Renal pelvis (tissue), 4 donors: ENCODE measurements around the gene ZNF23. TPM values are rescaled to one million over a fixed set of nuclear protein-coding genes. Genes with fewer than 3 reads are reported as not detected.

Experiments used
- DNase-seq: peaks from one replicate; pipeline ENCODE4 v3.0.0-alpha.2; 2013
- polyA plus RNA-seq, 3 donors: library from polyadenylated mRNA; unstranded; fragments of 120-200 nt; gene quantifications; one replicate each; pipeline ENCODE4 v1.2.1, GENCODE V29; 2013; ENCODE audit not compliant: insufficient read length in 3 of 3

ZNF23 gene
- polyA plus RNA-seq, 3 donors: 14.6 to 19.5 (median 15.5) TPM

DNA sequence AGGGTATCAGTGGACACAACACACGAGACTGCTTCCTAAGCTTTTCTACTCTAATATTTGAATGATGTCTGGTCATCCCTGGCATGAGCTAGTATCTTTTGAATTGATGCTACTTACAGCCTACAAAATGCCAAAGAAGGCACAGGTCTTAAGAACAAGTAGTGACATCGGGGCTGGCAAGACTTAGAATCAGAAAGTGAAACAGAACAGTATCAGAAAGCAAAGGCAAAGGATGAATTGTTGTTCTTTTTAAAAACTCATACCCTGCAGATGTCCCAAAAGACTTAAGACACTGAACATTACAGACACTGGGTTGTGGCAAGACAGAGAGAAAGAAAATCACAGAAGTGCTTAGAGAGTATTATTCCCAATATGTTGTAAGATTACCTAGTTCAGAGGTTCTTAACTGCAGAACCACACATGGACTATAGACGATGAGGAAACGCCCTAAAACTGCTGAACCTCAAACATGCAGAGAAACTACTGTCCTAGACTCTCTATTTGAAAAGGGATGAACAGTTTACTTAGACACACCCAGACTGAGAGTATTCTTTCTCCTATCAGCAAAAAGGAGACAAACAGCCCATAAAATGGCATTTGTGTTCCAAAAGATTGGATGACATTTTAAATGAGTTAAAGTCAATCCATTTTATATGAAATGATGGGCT is 14.5 kb upstream of the ZNF23 start:
- no peak for DNase-seq

DNA sequence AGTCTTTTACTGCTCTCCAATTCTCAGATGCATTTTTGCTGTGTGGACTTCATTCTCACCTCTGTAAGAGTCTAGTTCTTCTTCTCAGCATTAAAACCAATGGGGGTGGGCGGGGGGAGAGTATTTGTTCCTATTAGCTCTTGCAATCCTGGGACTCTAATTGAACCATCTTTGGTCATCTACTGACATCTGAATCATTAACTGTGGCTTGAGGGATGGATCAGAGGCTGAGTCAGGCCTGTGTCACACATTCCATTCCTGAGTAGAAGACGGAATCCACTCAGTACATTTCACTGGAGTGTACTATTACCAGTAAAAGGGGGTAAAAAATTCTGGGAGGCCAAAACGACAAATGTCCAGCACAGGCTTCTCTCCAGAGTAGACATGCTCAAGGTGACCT is 12.8 kb upstream of the ZNF23 start:
- no peak for DNase-seq

DNA sequence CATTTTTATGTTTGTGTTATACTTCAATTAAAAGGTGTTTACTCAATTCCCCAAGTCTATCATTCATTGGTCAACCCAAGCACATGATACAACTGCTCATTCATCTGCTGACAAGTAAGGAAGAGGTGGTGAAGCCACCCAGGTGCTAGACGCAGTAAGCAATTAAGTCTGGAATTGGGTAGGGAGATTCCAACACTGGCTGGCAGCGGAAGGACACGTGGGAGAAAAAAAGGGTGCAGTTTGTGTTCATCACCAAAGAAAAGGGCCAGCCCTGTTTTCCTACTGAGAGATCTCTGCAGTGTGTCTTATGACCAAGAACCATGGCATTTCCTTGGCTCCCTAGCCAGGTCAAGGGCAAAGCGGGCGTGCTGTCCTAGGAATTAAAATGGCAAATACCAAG is 11.8 kb upstream of the ZNF23 start:
- no peak for DNase-seq

DNA sequence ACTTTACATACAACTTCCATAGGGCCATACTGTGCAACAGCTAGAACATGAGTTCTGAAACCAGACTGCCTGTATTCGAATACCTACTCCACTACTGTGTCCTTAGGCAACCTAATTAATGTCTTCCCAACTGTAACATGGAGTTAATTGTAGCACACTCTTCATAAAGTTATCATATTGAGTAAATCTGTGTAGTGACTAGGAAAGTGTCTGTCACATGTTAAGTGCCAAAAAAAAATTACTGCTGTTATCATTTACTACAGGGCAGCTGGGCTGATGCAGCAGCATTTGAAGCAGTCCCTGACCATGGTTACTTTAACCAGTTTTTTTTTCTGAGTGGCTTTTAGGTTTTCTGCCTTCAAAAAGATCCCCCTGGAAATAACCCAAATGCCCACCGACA is 10.9 kb upstream of the ZNF23 start:
- no peak for DNase-seq

DNA sequence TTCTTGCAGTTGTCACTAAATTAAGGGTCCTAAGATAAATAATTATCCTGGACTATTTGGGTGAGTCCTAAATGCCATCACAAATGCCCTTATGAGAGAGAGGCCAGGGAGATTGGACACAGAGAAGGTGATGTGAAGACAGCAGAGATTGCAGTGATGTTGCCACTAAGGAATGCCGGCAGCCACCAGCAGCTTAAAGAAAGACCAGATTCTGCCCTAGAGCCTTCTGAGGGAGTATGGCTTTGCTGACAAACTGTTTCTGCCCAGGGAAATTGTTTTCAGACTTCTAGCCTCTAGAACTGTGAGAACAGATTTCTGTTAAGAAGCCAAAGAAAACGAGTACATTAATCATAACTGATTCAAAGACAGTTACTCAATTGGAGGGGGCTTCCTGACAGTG is 10.0 kb upstream of the ZNF23 start:
- DNase-seq: no peak

DNA sequence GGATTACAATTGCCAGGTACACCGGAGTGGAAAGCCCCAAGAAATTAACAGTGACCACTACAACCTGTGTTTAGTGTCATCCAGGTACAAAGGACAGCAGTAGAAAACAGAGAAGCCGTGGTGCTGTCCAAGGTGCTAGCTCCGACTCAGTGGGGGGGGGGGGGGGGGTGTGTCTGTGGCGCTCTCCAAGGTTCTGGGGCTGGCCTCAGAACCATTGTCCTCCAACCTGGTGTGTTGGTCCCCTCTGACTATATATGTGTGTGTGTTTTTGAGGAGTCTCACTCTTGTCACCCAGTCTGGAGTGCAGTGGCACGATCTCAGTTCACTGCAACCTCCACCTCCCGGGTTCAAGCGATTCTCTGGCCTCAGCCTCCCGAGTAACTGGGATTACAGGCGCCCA is 5.8 kb upstream of the ZNF23 start:
- DNase-seq: peak; percentile 37

DNA sequence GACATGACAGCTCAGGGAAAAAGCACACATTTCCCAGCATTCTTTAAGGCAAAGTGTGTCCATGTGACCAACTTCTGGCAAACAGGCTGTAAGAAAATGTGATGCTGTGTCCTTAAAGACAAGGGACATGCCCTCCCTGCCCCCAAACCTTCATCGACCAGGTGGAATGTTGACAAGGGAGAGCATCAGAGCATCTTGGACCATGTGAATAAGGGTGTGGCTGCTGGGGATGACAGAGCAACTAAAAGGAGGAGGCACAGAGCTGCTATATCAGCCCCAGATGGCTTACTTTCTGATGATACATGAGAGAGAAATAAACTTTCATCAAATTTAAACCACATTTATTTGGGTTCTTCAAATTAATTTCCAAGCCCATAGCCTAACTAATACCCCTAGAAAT is 2.2 kb upstream of the ZNF23 start:
- no peak for DNase-seq

DNA sequence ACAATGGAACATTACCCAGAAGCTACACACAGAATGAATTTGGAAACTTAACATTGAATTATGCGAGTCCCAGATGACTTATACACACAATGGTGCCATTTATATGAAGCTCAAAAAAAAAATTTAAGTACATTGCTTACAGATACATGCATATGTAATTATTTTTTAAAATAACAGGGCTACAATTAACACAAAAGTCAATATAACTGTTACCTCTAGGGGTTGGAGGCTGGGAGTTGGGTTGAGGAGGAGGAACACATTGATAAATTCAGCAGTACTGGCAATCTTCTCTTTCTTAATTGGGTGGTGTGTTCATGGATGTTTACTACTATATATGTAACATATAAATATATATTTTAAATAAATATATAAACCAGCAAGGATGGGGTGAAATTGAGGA is 1.1 kb downstream of the ZNF23 start:
- DNase-seq: no peak

DNA sequence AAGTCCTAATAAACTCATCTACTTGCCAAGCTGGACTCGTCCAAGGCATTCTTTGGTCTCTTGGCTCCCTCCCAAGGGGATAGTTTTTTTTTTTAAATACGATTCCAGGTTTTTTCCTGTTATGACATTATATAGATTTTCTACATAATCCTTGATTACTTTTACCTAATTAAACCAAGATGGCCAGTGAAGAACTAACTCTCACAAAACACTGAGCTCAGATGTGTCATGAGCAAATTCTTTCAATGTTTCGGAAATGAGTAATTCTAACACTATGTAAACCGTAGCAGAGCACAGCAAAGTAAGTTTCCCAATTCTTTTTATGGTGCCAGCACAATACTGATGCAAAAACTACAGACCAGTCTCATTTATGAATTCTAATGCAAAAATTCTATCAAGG is 1.8 kb downstream of the ZNF23 start:
- DNase-seq: no peak

DNA sequence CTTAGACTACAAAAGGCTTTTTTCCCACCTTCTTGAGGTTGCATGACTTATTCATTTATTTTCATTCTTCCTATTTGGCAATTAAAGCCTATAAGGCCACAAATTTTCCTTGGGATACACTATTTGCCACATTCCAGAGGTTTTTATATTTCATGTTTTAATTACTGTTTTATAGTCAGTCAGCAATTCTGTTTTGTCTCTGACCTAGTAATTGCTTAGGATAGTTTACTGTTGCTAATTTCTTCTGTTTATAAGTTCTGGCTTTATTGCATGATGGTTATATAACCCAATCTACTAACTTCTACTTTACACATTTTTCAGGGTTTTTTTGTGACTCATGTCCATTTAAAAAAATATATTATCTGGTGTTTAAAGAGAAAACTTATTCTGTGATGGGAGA is 2.5 kb downstream of the ZNF23 start:
- no peak for DNase-seq

DNA sequence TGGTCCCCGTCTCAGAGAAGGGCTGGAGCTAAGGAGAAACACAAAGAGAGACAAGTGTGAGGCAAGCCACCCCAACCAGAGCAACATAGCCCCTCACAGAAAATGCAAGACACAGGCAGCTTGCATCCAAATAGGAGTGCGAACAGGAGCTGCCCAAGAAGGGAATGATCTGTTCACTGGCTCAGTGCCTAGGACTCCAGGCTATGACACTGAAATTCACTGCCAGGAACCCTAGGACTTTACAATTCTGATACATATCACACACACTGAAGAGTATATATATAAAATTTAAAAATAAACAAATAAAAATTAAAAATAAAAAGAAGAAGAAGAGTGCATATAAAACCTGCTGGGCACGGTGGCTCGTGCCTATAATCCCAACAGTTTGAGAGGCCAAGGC is 5.2 kb downstream of the ZNF23 start:
- DNase-seq: no peak

DNA sequence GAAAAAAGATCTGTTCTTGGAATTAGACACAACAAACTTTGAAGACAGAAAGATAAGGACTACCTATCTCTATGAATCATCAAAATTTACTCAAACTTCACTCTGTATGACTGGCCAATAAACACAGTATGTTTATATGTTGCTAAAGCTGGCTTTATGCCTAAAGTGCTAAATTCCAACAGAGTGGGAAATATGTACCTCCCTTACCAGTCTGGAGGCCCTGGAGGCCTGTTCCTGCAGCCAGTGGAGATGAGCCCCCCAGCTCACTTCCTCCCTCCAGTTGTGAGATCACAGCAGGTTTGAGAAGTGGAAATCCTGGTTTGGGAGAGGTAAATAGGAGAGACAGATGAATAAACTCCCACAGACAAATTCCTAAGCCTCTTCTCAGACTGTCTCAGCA is 9.0 kb downstream of the ZNF23 start:
- DNase-seq: no peak

DNA sequence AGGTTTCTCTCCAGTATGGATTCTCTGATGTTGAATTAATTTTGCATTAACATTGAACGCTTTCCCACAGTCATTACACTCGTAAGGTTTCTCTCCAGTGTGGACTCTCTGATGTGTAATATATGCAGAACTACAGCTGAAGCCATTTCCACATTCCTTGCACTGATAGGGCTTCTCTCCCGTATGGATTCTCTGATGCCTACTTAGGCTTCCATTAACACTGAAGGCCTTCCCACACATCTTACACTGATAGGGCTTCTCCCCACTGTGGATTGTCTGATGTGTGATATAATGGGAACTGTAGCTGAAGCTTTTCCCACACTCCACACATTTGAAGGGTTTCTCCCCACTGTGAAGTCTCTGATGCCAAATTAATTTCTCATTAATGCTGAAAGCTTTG is 13.0 kb downstream of the ZNF23 start:
- no peak for DNase-seq

DNA sequence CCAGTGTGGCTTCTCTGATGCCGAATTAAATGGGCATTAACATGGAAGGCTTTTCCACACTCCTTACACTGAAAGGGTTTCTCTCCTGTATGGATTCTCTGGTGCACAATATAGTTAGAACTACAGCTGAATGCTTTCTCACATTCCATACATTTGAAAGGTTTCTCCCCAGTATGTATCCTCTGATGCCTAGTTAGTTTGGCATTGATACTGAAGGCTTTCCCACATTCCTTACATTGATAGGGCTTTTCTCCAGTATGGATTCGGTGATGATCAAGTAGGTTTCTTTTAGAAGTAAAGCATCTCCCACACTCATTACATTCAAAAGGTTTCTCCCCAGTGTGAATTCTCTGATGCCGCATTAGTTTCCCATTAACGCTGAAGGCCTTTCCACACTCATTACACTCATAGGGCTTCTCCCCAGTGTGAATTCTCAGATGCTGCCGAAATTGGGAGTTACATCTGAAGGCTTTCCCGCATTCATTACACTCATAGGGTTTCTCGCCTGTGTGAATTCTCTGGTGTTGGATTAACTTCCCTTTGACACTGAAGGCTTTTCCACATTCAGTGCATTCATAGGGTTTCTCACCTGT is 13.7 kb downstream of the ZNF23 start:
- DNase-seq: no peak

DNA sequence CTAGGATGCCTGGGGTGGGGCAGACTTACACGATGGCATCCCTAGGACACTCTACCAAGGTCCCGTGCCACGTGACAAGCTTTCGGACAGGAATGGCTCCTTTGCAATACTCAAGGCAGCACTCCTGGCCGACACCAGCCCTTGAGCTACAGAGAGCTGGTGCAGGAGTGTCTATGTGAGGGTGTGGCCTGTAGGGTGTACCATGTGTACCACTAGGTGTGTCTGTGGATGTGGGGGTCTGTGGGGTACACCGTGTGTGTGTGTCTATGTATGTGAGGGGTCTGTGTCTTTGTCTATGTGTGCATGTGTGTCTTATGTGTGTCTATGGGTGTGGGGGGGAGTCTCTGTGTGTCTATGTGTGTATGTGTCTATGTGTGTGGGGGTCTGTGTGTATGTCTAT is 18.3 kb downstream of the ZNF23 start:
- DNase-seq: no peak

DNA sequence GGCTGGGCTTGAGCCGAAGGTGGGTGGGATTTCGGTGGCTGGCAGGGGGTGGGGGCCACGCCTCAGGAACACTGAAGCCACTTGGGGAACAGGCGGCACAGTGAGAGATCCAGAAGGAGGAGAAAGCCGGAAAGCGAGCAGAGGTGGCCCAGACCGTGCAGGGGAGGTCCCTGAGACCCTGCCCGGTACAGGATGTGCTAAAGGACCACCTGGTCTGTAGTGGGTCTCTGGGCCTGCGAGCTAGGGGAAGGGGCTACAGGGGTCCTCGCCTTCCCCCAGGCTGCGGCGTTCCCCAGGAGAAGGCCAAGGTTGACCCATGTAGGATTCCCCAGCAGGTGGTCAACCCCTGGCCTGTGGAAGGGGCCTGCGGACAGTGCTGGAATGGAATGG is 20.0 kb downstream of the ZNF23 start, which contains the start of gene TLE7:
Gene TLE7 (minus strand): TSS at position 4 of the 390 bp plus-strand sequence. CDS start 8,730 bp downstream, outside the sequence.
- no peak for DNase-seq

DNA sequence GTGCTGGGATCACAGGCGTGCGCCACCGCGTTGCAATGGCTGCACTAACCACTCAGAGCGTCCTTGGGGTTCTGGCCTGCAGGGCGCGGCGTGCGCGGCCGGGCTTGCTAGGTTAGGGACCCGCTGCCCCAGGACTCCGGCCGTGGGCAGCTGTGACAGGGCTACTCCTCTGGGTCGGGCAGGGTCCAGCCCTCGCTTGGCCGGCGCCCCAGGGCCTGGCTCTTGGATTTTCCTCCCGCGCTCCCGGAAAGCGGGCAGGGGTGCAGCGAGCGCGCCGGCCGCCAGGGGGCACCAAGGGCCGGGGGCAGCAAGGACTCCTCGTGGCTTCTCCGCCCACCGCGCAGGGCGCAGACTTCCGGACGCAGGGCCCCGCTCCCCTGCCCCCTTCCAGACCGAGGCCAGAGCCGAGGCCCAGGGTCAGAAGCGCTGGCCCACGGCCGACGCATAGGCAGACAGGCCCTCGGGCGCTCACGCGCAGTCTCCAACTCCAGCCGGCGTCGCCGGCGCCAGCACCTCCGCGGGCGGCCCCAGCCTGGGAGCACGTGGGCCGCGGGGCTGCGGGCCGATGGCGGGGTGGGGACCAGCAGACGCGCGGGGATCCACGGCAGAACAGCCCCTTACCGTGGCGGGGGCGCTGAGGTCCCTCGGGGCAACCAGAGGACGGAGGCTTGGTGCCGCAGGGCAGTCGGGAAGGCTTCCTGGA is 20.5 kb downstream of the ZNF23 start:
- DNase-seq: no peak

DNA sequence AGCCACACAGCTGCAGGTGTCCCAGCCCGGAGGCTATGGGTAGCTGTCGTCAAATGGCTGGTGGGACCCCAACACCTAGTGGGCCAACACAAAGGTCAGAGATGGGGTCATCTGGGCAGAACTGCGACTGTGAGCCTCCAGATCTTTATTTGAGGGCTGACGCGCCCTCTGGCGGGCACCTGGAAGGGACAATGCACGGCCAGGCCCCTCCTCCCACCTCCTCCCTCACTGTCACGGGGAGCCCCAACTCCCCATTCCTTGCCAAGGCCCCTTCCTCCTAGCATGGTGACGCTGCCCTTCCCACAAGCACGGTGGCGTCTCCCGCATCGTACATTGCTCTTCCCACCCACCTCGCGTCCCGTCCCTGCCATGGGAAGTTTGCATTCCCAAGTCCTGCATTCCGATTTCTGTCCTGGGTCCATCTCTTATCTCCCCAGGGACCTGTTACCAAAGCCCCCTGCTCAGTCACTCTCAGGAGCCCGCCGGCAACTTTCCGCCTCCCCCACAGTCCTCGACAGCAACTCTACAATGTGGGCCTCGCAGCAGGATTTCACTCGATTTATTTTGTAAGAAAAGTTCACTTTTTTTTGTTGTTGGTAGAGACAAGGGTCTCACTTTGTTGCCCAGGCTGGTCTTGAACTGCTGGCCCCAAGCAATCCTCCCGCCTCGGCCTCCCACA is 21.2 kb downstream of the ZNF23 start:
- DNase-seq: no peak

DNA sequence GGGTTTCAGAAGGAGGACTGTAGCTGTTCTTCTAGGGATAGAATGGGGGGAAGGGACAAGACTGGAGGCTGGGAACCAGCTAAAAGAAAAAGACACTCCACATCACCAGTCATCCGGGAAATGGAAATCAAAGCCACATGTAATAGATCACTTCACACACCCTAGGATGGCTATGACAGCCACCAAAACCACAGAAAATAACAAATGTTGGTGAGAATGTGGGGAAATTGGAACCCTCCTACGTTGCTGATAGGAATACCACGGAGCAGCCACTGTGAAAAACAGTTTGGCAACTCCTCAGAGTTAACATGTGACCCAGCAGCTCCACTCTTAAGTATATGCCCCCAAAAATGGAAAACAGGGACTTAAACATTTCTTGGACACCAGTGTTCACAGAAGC is 22.5 kb downstream of the ZNF23 start:
- no peak for DNase-seq

DNA sequence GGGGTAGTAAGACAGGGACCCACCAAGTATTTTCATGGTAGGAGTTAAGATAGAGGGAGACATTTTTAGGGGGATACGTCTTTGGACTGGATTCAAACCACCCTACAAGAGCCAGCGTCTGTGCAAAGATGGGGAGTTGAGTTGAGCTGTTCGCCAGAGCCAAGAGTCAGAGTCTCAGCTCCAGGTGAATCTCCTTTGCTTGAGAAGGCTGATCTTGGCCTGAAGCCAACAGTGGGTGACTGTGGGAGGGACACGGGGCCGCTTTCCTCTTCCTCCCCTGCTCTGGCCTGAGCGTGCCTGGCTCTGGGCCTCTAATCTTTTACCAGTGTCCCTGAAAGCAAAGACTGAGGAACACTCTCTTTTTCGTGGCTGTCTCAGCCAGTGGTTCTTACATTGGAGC is 25.6 kb downstream of the ZNF23 start:
- no peak for DNase-seq

DNA sequence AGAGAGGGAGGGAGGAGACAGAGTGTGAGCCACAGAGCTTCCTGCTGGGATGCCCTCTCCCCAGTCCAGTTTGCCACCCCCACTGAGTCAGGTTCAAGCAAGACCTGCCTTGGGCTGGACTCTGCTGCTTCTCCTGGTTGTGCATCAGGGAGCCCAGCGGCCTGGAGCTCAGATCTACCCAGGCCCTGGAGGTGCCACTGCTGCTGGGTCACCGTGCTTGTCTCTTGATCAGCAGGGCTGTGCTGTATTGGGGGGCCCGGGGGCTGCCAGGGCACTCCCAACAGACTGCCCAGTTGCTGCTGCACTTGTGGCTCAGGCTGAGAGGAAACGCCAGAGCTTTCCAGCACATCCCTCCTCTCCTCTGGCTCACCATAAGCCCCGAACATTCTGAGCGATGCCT is 29.1 kb downstream of the ZNF23 start:
- DNase-seq: no peak

DNA sequence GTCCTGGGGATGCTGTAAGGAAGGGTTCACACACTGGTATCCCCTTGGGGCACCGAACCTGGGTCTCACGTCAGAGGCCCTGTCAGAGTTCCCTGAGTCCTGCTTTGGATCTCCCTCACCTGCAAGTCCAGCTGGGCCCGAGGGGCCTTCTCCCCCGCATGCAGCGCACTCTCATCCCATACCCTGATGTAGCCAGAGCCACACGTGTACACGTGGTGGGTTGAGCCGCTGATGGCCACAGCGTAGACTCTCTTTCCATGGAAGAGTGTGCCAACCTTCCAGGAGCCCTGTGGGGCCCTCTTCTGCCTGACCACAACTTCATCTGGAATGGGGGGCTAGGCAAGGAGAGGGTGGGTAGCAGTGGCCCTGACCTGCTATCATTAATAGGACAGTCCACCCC is 30.1 kb downstream of the ZNF23 start:
- no peak for DNase-seq

DNA sequence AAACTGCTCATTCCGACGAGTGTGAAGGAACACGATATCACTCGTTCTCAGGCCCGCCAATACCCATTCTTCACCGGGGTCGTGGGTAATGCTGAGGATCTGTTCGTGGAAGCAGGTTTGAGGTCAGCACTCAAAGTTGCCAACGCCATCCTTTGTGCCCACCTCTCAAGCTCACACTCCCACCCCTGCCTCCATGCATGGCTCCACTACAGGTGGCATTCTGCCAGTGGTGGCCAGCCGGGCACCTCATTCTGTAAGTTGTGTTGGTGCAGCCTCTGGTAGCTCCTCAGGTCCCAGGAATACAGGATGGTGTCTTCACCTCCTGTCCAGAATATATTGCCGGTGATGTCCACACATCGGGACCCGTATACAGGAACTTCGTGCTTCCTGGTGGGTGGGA is 30.9 kb downstream of the ZNF23 start:
- DNase-seq: no peak
